ENCODE measurements around the gene UGT1A5.

- TF ChIP-seq ELF1 (IDR thresholded peaks at IDR 0.05; ENCODE audit: borderline replicate concordance, low read depth) (no peak), CTCF (IDR thresholded peaks at IDR 0.05 in 2 of 3, conservative IDR thresholded peaks at IDR 0.05 in 1 of 3; ENCODE audit: borderline replicate concordance in 1 of 3, insufficient read depth in 1 of 3, low read depth in 2 of 3, low read length in 2 of 3) (0 out of 6 replicates have a peak, but pooled peaks of 1 of the 3 experiments have one; percentile 8), EGR1 (IDR thresholded peaks at IDR 0.05; ENCODE audit: low read depth) (no peak), YY1 (IDR thresholded peaks at IDR 0.05; ENCODE audit: extremely low read depth, insufficient replicate concordance, low read depth, low read length) (peak; percentile 10), EZH2 (IDR thresholded peaks at IDR 0.05) (no peak), POLR2A (IDR thresholded peaks at IDR 0.05; ENCODE audit: borderline replicate concordance, extremely low read depth, insufficient read depth, insufficient read length) (no peak), SP1 (IDR thresholded peaks at IDR 0.05; ENCODE audit: low read depth) (peak; percentile 49), SIN3A (IDR thresholded peaks at IDR 0.05; ENCODE audit: low read depth) (no peak)
These were observed 101.5 kb downstream of the UGT1A5 start for GRCh38 chr2:233814056-233814835.

Data from HCT116 (cell line).